CD14-positive monocyte (primary cell): Measurements from ENCODE around the gene TSPAN10. TPM values are rescaled to one million over a fixed set of nuclear protein-coding genes. Genes with fewer than 3 reads are reported as not detected.

Experiments used
- DNase-seq, 3 donors: peaks; one replicate each; pipeline ENCODE4 v3.0.0-alpha.2; 2011 to 2022
- H2AFZ ChIP-seq: 2 replicates; pipeline ENCODE4 v1.6.0; 2012; ENCODE audit warnings: mild to moderate bottlenecking, low read depth, low read length, inconsistent platforms; ENCODE audit not compliant: insufficient read depth, poor library complexity, severe bottlenecking
- H3K27ac ChIP-seq, 2 donors: 1 replicate in 1 of 2; 2 replicates in 1 of 2; pipeline ENCODE4 v1.5.1; 2012 to 2013; ENCODE audit warnings: low read length in 2 of 2, control low read depth in 1 of 2, inconsistent platforms in 1 of 2, low read depth in 1 of 2, mild to moderate bottlenecking in 1 of 2
- H3K27me3 ChIP-seq, 2 donors: one replicate each; pipeline versions ENCODE4 v1.6.0 to v1.6.1; 2011 to 2013; ENCODE audit warnings: low read length in 2 of 2; ENCODE audit not compliant: control insufficient read depth in 2 of 2, insufficient read depth in 2 of 2
- H3K36me3 ChIP-seq, 2 donors: replicated peaks in 1 of 2; 1 replicate in 1 of 2; 2 replicates in 1 of 2; pipeline versions ENCODE4 v1.5.1 to v1.6.1; 2012 to 2013; ENCODE audit warnings: low read length in 2 of 2, control low read depth in 1 of 2, inconsistent platforms in 1 of 2, mild to moderate bottlenecking in 1 of 2; ENCODE audit not compliant: insufficient read depth in 2 of 2, control insufficient read depth in 1 of 2
- H3K4me1 ChIP-seq, 2 donors: 1 replicate in 1 of 2; 2 replicates in 1 of 2; pipeline versions ENCODE4 v1.5.1 to v1.6.1; 2012 to 2013; ENCODE audit warnings: low read length in 2 of 2, control low read depth in 1 of 2, inconsistent platforms in 1 of 2, mild to moderate bottlenecking in 1 of 2, moderate library complexity in 1 of 2; ENCODE audit not compliant: insufficient read depth in 2 of 2, control insufficient read depth in 1 of 2
- H3K4me2 ChIP-seq: replicated peaks from 2 replicates; pipeline ENCODE3; 2012; ENCODE audit warnings: low read length, moderate library complexity, mild to moderate bottlenecking; ENCODE audit not compliant: poor library complexity, severe bottlenecking; ENCODE audit errors: extremely low read depth
- H3K4me3 ChIP-seq, 3 experiments: fragments of 200-600 bp in 1 of 3; sonication (generic) in 1 of 3; replicated peaks in 1 of 3; 1 replicate in 2 of 3; 2 replicates in 1 of 3; pipeline ENCODE4 v1.5.1; 2011 to 2013; ENCODE audit warnings: low read length in 3 of 3, mild to moderate bottlenecking in 3 of 3, control low read depth in 2 of 3, low read depth in 2 of 3, inconsistent platforms in 1 of 3, moderate library complexity in 1 of 3
- H3K79me2 ChIP-seq: 2 replicates; pipeline ENCODE4 v1.6.0; 2012; ENCODE audit warnings: mild to moderate bottlenecking, control low read depth, inconsistent platforms, low read length, moderate library complexity; ENCODE audit not compliant: insufficient read depth
- H3K9ac ChIP-seq: 2 replicates; pipeline ENCODE4 v1.6.0; 2017; ENCODE audit warnings: low read length, mild to moderate bottlenecking; ENCODE audit not compliant: insufficient read depth, poor library complexity, severe bottlenecking
- H3K9me3 ChIP-seq, 2 donors: replicated peaks in 1 of 2; 1 replicate in 1 of 2; 2 replicates in 1 of 2; pipeline versions ENCODE4 v1.5.1 to v1.6.1; 2012 to 2013; ENCODE audit warnings: low read length in 2 of 2, control low read depth in 1 of 2; ENCODE audit not compliant: control insufficient read depth in 1 of 2, insufficient read depth in 1 of 2
- H4K20me1 ChIP-seq: 2 replicates; pipeline ENCODE4 v1.6.0; 2012; ENCODE audit warnings: mild to moderate bottlenecking, low read length, control low read depth, moderate library complexity; ENCODE audit not compliant: insufficient read depth
- H3K27ac Mint-ChIP-seq, 7 donors: one replicate each; pipeline ENCODE4 v1.8.0; 2020; ENCODE audit warnings: mild to moderate bottlenecking in 7 of 7, mixed read lengths in 7 of 7, moderate library complexity in 6 of 7, inconsistent platforms in 2 of 7
- H3K27me3 Mint-ChIP-seq, 3 donors: one replicate each; pipeline ENCODE4 v1.8.0; 2021 to 2022; ENCODE audit warnings: low read depth in 3 of 3, mild to moderate bottlenecking in 3 of 3, mixed read lengths in 3 of 3, moderate library complexity in 3 of 3, inconsistent platforms in 1 of 3
- H3K36me3 Mint-ChIP-seq, 2 donors: one replicate each; pipeline ENCODE4 v1.8.0; 2020; ENCODE audit warnings: mixed read lengths in 2 of 2, inconsistent platforms in 1 of 2, mild to moderate bottlenecking in 1 of 2
- H3K4me1 Mint-ChIP-seq: one replicate; pipeline ENCODE4 v1.8.0; 2020; ENCODE audit warnings: mild to moderate bottlenecking, mixed read lengths
- H3K4me3 Mint-ChIP-seq, 2 donors: one replicate each; pipeline ENCODE4 v1.8.0; 2020; ENCODE audit warnings: mild to moderate bottlenecking in 2 of 2, mixed read lengths in 2 of 2, moderate library complexity in 1 of 2
- H3K9me3 Mint-ChIP-seq, 7 donors: one replicate each; pipeline ENCODE4 v1.8.0; 2020 to 2022; ENCODE audit warnings: mixed read lengths in 7 of 7, mild to moderate bottlenecking in 6 of 7, moderate library complexity in 6 of 7, inconsistent platforms in 2 of 7
- CTCF ChIP-seq: fragments of 200-600 bp; IDR thresholded peaks from one replicate; pipeline ENCODE4 v1.8.0; 2022; ENCODE audit warnings: antibody characterized with exemption, mild to moderate bottlenecking
- WGBS: methylation state at CpG from one replicate; pipeline ENCODE4 v1.1.5; 2013; ENCODE audit warnings: missing lambda C conversion rate; ENCODE audit not compliant: insufficient coverage; 5-methylcytosine and 5-hydroxymethylcytosine counted together
- intact Hi-C, 2 donors: fragments of 100-400 bp; cut with micrococcal nuclease; formaldehyde crosslinking; loops; one replicate each; pipeline versions ENCODE4 v1.15.0 to v1.15.1; 2023
- polyA plus RNA-seq, 3 donors: library from polyadenylated mRNA; depleted of rRNA in 1 of 3; unstranded in 2 of 3; stranded (reverse) in 1 of 3; fragments of 300-500 nt in 2 of 3; fragments of >200 nt in 1 of 3; fragmentation: Illumina TruSeq in 2 of 3; gene quantifications; 1 replicate in 2 of 3; 2 replicates in 1 of 3; pipeline ENCODE4 v1.2.3, GENCODE V29; 2012 to 2021

The TSPAN10 gene
- polyA plus RNA-seq, 3 donors, result not detected

GRCh38 chr17:81640011-81640410 lies 3.0 kb downstream of the TSPAN10 start:
- H3K36me3 ChIP-seq, result no peaks in the 10 kb centered on the region
- peaks cover 18% of the 10 kb centered on the region for H3K79me2 ChIP-seq
- peaks cover 16% of the 10 kb centered on the region for H4K20me1 ChIP-seq
- no peak overlapping the region for H3K4me2 ChIP-seq
- H3K4me3 Mint-ChIP-seq, result no peak overlapping the region
- no peaks in the 10 kb centered on the region for H3K27me3 ChIP-seq
- H3K27ac Mint-ChIP-seq, result no peak overlapping the region
- no peak for TF ChIP-seq CTCF
- WGBS, result 100% methylated on average over 3 of the region's 9 CpGs
- peaks cover 17% of the 10 kb centered on the region for H3K4me1 Mint-ChIP-seq
- H3K27ac ChIP-seq, result no peak overlapping the region
- H2AFZ ChIP-seq, result no peak overlapping the region
- no peaks in the 10 kb centered on the region for H3K9me3 Mint-ChIP-seq
- H3K9ac ChIP-seq, result no peak overlapping the region
- H3K36me3 Mint-ChIP-seq, result no peaks in the 10 kb centered on the region
- intact Hi-C loops, result no loop called here
- peaks cover 17 to 20% of the 10 kb centered on the region in 2 donors for H3K4me1 ChIP-seq
- DNase-seq, result no peak
- no peaks in the 10 kb centered on the region for H3K9me3 ChIP-seq
- no peak overlapping the region for H3K4me3 ChIP-seq
- H3K27me3 Mint-ChIP-seq, result peaks cover 0 to 6% (median 0%) of the 10 kb centered on the region in 3 donors

- no peak for DNase-seq
- H3K27me3 ChIP-seq, result peaks cover 0 to 5% of the 10 kb centered on the region in 2 donors
- Mint-ChIP-seq H3K27me3 (peaks cover 4 to 16% (median 9%) of the 10 kb centered on the region in 3 donors), H3K27ac (no peak overlapping the region), H3K9me3 (no peaks in the 10 kb centered on the region), H3K4me3 (no peak overlapping the region), H3K4me1 (peaks cover 6% of the 10 kb centered on the region), H3K36me3 (no peaks in the 10 kb centered on the region)
- H4K20me1 ChIP-seq, result no peaks in the 10 kb centered on the region
- H3K9ac ChIP-seq, result no peak overlapping the region
- no peaks in the 10 kb centered on the region for H3K9me3 ChIP-seq
- intact Hi-C loops, result no loop called here
- no peak overlapping the region for H3K4me2 ChIP-seq
- no peak overlapping the region for H3K27ac ChIP-seq
- no peaks in the 10 kb centered on the region for H3K79me2 ChIP-seq
- H3K4me3 ChIP-seq, result no peak overlapping the region
- TF ChIP-seq CTCF, result no peak
- H2AFZ ChIP-seq, result no peak overlapping the region
- no peaks in the 10 kb centered on the region for H3K36me3 ChIP-seq
- 94% methylated on average over 16 of the region's 17 CpGs for WGBS
- peaks cover 6 to 7% of the 10 kb centered on the region in 2 donors for H3K4me1 ChIP-seq
Measured at GRCh38 chr17:81641825-81642489, 5.0 kb downstream of the TSPAN10 start.
